Osteocyte (in vitro differentiated cells): ENCODE data around the gene P2RX7. TPM values are rescaled to one million over a fixed set of nuclear protein-coding genes. Genes with fewer than 3 reads are reported as not detected.

ENCODE experiments used
- DNase-seq: peaks from one replicate; pipeline ENCODE4 v3.0.0; 2021; ENCODE audit warnings: mixed read lengths; ENCODE audit not compliant: unreplicated experiment; ENCODE audit errors: extremely low spot score
- H3K27ac Mint-ChIP-seq: one replicate; pipeline ENCODE4 v1.8.0; 2021; ENCODE audit warnings: mild to moderate bottlenecking, mixed read lengths; ENCODE audit not compliant: unreplicated experiment
- H3K27me3 Mint-ChIP-seq: one replicate; pipeline ENCODE4 v1.8.0; 2021; ENCODE audit warnings: mixed read lengths; ENCODE audit not compliant: unreplicated experiment
- H3K36me3 Mint-ChIP-seq: one replicate; pipeline ENCODE4 v1.8.0; 2021; ENCODE audit warnings: mixed read lengths; ENCODE audit not compliant: unreplicated experiment
- H3K4me1 Mint-ChIP-seq: one replicate; pipeline ENCODE4 v1.8.0; 2021; ENCODE audit warnings: mixed read lengths; ENCODE audit not compliant: unreplicated experiment
- H3K4me3 Mint-ChIP-seq: one replicate; pipeline ENCODE4 v1.8.0; 2021; ENCODE audit warnings: mild to moderate bottlenecking, moderate library complexity, mixed read lengths; ENCODE audit not compliant: unreplicated experiment
- H3K9me3 Mint-ChIP-seq: one replicate; pipeline ENCODE4 v1.8.0; 2021; ENCODE audit warnings: mixed read lengths; ENCODE audit not compliant: unreplicated experiment
- total RNA-seq: library from RNA; stranded (reverse); gene quantifications from 2 replicates; pipeline ENCODE4 v1.2.1, GENCODE V29; 2021
- TF ChIP-seq, protein P1 (sequence below): fragments of 200-600 bp; sonication (generic); IDR thresholded peaks from 2 replicates; pipeline ENCODE4 v1.5.0; 2021; ENCODE audit warnings: antibody characterized with exemption, mild to moderate bottlenecking, moderate library complexity

Gene P2RX7
- total RNA-seq, 1 donor from 2014 or later: 0.30 TPM

DNA sequence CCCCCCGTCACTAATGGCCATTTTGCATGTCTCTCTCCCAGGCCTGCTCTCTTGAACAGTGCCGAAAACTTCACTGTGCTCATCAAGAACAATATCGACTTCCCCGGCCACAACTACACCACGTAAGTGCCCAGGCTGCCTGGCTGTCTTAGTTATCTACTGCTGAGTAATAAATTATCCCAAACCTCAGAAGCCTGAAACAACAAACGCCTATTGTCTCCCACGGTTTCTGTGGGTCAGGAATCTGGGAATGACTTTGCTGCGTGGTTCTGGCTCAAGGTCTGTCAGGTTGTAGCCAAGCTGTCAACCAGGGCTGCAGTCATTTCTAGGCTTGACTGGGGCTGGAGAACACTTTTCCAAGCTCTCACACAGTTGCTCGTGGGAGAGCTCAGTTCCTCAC lies 32.6 kb downstream of the P2RX7 start:
- TF ChIP-seq, protein P1, sequence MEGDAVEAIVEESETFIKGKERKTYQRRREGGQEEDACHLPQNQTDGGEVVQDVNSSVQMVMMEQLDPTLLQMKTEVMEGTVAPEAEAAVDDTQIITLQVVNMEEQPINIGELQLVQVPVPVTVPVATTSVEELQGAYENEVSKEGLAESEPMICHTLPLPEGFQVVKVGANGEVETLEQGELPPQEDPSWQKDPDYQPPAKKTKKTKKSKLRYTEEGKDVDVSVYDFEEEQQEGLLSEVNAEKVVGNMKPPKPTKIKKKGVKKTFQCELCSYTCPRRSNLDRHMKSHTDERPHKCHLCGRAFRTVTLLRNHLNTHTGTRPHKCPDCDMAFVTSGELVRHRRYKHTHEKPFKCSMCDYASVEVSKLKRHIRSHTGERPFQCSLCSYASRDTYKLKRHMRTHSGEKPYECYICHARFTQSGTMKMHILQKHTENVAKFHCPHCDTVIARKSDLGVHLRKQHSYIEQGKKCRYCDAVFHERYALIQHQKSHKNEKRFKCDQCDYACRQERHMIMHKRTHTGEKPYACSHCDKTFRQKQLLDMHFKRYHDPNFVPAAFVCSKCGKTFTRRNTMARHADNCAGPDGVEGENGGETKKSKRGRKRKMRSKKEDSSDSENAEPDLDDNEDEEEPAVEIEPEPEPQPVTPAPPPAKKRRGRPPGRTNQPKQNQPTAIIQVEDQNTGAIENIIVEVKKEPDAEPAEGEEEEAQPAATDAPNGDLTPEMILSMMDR: no peak
- no peak overlapping the region for H3K27ac Mint-ChIP-seq
- no peaks in the 10 kb centered on the region for H3K9me3 Mint-ChIP-seq
- H3K4me3 Mint-ChIP-seq: no peak overlapping the region
- DNase-seq: no peak
- no peaks in the 10 kb centered on the region for H3K36me3 Mint-ChIP-seq
- H3K4me1 Mint-ChIP-seq: no peaks in the 10 kb centered on the region
- H3K27me3 Mint-ChIP-seq: peaks cover 23% of the 10 kb centered on the region

GRCh38 chr12:121166356-121166755 lies 33.7 kb downstream of the P2RX7 start:
- Mint-ChIP-seq H3K9me3 (no peaks in the 10 kb centered on the region), H3K36me3 (no peaks in the 10 kb centered on the region), H3K4me1 (peaks cover 4% of the 10 kb centered on the region), H3K4me3 (no peak overlapping the region), H3K27me3 (peaks cover 15% of the 10 kb centered on the region), H3K27ac (no peak overlapping the region)
- DNase-seq: no peak
- TF ChIP-seq, protein P1: no peak

- H3K9me3 Mint-ChIP-seq: no peaks in the 10 kb centered on the region
- TF ChIP-seq, protein P1: no peak
- H3K27ac Mint-ChIP-seq: no peak overlapping the region
- no peak for DNase-seq
- H3K27me3 Mint-ChIP-seq: peaks cover 10% of the 10 kb centered on the region
- no peak overlapping the region for H3K4me3 Mint-ChIP-seq
- H3K4me1 Mint-ChIP-seq: peaks cover 4% of the 10 kb centered on the region
- H3K36me3 Mint-ChIP-seq: no peaks in the 10 kb centered on the region
Measured at GRCh38 chr12:121167232-121167820, 34.6 kb downstream of the P2RX7 start.

- no peak for DNase-seq
- no peaks in the 10 kb centered on the region for H3K9me3 Mint-ChIP-seq
- peaks cover 4% of the 10 kb centered on the region for H3K4me1 Mint-ChIP-seq
- TF ChIP-seq, protein P1: no peak
- no peak overlapping the region for H3K4me3 Mint-ChIP-seq
- no peak overlapping the region for H3K27ac Mint-ChIP-seq
- peaks cover 10% of the 10 kb centered on the region for H3K27me3 Mint-ChIP-seq
- no peaks in the 10 kb centered on the region for H3K36me3 Mint-ChIP-seq
Measured at GRCh38 chr12:121167951-121168350, 35.3 kb downstream of the P2RX7 start.

DNA sequence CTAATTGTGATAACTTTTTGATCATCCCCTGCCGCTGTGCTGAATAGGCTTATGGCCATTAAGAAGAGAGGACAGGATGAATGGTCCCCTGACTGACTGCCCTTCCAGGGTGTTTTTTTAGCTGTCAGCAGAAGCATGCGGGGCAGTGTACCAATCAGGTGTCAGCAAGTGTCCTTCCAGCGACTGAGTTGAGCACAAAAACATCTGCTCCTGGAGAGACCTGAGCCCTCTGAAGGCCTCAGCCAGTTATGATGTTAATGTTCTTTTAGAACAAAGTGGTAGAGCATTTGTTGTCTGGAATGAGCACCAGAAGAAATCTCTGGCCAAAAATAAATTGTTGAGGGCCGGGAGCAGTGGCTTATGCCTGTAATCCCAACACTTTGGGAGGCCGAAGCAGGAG lies 37.5 kb downstream of the P2RX7 start:
- TF ChIP-seq, protein P1: no peak
- Mint-ChIP-seq H3K27me3 (peaks cover 7% of the 10 kb centered on the region), H3K9me3 (no peaks in the 10 kb centered on the region), H3K4me1 (peaks cover 4% of the 10 kb centered on the region), H3K27ac (no peak overlapping the region), H3K4me3 (no peak overlapping the region), H3K36me3 (no peaks in the 10 kb centered on the region)
- no peak for DNase-seq
